TTC549 (cell line): Measurements from ENCODE around the gene HDAC1.

Source experiments
- FAIRE-seq: peaks from 2 replicates; lab custom pipeline; 2012; peaks lifted over from hg19 to GRCh38; lab: Jason Lieb, UNC

HDAC1 gene

DNA sequence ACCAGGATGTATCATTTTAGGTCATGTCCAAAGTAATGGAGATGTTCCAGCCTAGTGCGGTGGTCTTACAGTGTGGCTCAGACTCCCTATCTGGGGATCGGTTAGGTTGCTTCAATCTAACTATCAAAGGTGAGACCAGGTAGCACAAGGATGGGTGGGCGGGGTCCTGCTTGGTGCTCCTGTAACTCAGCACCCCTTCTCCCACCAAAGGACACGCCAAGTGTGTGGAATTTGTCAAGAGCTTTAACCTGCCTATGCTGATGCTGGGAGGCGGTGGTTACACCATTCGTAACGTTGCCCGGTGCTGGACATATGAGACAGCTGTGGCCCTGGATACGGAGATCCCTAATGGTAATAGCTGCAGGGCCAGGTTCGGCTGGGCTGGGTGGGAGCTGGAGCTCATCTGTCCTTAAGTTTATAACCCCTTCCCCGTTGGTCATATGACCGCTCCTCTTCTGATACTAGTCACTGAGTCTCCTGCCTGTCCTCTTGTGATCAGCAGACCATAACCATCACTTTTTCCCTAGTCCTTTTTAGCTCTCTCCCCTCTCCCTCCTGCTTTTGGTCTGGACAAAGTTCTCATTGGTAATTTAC lies 38.8 kb downstream of the HDAC1 start:
- no peak for FAIRE-seq

GRCh38 chr1:32331549-32331948 lies 39.7 kb downstream of the HDAC1 start:
- no peak for FAIRE-seq

GRCh38 chr1:32332290-32333079 lies 40.6 kb downstream of the HDAC1 start:
- FAIRE-seq, result no peak

DNA sequence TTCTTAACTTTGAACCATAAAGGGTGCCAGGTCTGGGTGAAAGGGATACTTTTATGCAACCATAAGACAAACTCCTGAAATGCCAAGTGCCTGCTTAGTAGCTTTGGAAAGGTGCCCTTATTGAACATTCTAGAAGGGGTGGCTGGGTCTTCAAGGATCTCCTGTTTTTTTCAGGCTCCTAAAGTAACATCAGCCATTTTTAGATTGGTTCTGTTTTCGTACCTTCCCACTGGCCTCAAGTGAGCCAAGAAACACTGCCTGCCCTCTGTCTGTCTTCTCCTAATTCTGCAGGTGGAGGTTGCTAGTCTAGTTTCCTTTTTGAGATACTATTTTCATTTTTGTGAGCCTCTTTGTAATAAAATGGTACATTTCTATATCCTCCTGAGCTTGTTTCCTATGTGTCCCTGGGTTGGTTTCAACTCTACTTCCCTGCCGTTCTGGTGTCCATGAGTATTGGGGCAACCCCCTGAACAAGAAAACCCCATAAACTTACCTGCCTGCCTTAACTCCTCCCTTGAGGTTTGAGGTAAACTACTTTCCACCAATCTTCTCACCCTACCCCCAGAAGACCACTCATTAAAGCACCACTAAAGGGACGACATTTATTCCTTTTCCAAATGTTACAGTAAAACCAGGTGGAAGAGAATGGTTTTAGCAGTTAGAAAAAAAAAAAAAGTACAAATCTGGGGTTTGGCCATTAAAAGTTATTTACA lies 41.5 kb downstream of the HDAC1 start:
- FAIRE-seq, result no peak

DNA sequence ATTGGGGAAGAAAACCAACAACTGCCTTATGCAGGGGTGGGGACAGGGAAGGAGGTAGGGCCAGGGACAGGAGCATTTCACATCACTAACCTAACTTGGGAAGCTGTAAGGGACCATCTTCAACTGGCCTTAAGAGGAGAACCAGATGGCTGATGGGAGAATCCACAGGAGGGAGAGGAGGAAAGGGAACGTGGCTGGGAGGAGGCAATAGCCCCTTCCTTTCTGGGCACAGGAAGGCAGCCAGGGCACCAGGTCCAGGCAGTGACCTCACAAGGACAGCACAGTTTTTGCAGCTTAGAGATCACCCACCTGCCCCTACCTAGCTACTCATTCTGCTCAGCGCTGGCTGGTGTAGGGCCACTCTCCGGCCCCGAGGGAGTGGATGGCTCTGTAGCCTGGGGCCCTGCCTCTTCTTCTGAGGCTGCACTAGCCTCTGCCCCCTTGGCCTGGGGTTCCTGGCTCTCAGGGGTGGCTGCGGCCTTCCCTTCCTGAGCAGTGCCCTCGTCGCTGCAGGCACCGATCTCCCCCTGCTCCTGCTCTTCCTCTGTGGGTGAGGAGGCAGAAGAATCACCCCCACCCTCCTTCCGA lies 42.5 kb downstream of the HDAC1 start:
- no peak for FAIRE-seq

GRCh38 chr1:32334864-32335534 lies 43.1 kb downstream of the HDAC1 start:
- FAIRE-seq, result no peak

DNA sequence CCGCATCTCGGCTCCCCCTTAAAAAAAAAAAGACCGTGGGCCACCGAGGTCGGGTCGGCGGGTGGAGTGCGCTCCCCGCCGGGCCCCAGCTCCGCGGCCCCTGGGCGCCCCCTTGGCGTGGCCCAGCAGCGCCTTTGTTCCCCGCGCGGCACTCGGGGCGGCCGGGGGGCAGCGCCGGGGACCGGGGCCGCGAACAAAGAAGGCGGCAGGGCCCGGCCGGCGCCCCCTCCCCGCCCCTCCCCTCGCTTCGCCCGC lies 43.6 kb downstream of the HDAC1 start:
- FAIRE-seq, result no peak

DNA sequence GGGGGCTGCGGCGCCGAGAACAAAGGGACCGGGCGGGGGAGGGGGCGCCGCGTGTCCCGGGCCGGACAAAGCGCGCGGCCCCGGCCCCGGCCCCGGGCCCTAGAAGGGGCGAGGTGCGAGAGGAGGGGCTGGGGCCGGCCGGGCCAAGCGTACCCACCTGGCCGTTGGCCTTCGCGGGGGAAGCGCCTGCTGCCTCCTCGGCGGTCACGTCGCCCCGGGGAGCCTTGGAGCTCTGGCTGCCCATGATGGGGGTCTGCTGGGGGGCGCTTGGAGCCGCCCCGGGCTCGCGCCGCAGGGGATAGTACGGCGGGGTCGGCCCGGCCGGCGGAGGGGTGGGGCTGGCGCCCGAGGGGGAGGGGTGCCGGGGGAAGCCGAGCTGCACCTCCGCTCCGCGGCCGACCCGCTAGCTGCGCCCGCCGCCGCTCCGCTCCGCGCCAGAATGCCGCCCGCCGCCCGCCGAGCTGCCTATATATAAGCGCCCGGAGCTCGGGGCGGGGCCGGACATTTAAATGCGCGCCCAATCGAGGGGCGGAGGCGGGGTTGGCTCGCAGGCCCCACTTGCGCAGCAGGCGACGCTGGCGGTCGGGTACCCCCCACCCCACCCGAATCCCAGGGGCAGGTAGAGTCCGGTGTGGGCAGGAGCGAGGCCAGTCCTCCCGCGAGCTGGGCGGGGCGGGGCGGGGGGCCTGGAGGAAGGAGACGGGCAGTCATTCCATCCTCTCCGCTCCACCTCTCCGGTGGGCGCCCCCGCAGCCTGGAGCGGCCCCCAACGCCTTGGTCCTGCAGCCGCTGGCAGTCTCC lies 44.1 kb downstream of the HDAC1 start, which contains the start of gene MARCKSL1:
Gene MARCKSL1 (minus strand): TSS at position 444 of the 801 bp plus-strand sequence. CDS start 200 bp downstream, at position 244.
- no peak for FAIRE-seq

- FAIRE-seq, result no peak
Observed at GRCh38 chr1:32336591-32336932, 44.7 kb downstream of the HDAC1 start.

DNA sequence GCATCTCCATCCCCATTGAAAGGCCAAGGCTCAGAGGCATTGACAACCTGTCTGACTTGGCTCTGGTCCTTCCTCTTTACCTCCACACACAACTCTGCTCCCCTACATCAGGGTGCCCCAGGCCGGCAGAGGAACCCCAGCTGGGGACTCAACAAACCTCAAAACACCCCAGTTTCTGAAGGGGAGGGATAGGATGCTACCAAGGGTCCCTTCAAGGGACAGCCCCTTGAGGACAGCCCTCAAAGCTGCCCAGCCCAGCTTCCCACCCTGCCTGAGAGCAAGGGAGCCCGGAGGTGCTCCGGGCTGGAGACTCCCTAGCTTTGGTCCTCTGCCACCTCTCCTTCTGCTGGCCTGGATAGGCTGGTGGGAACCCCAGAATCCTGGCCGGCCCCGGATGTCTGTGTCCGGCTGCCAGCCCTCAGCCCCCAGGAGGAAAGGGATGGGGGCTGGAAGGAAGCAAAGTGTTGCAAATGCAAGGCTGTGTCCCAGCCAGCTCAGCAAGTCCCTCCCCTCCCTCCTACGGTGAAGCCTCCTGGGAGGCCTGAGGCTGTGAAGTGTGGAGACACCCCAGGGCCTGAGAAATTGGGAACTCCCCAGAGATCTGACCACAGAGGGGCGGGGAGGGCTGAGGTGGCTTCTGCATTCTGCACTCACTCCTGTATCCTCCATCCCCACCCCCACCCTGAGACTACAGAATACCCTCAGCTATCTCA lies 45.2 kb downstream of the HDAC1 start:
- no peak for FAIRE-seq

- no peak for FAIRE-seq
Observed at GRCh38 chr1:32337855-32338636, 46.2 kb downstream of the HDAC1 start.

DNA sequence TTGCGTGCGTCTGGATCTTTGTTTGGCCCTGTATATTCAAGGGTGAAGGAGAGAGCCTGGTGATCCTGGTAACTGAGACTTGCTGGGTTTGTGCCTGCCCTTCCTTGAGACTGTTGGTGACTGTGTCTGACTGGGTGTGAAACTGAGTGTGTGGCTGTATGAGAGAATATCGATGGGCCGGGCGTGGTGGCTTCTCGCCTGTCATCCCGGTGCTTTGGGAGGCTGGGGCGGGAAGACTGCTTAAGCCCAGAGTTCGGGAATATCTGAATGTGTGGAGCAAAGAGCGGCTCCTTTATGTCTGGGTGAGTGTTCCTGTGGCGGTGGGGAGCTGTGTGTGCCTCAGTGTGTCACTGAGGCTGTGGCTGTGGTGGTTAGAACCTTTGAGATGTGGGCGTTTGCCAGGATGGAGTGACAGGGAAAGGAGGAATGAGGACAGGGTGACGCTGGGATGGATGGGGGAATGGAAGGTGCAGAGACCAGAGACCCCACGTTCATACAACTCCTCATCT lies 46.8 kb downstream of the HDAC1 start:
- no peak for FAIRE-seq

DNA sequence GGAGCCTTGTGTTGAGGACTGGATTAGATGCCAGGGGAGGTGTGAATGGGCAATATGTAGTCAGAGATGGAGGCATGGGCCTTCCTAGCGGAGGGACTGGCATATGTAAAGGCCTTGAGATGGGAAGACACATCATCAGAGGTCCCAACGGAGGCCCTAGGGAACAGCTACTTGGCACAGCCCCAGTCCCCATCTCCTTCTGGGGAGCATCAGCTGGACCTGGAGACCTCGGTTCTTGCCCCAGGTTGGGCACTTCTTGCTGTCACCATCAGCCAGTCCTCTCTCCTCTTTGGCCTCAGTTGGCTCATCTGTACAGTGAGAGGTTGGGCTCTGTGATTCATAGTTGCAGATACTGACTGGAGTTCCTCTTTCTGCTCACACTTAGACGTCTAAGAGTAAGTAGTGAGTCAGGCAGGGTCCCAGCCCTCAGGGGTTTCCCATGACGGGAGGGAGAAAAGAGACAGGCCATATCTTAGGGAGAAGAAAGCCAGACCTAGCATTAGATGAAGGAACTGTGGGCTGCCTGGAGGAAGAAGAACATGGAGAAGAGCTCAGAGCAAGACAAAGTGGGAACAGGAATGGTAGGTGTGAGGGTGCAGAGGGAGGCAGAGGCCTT lies 47.6 kb downstream of the HDAC1 start:
- FAIRE-seq, result no peak

- no peak for FAIRE-seq
Observed at GRCh38 chr1:32341186-32341757, 49.4 kb downstream of the HDAC1 start.

DNA sequence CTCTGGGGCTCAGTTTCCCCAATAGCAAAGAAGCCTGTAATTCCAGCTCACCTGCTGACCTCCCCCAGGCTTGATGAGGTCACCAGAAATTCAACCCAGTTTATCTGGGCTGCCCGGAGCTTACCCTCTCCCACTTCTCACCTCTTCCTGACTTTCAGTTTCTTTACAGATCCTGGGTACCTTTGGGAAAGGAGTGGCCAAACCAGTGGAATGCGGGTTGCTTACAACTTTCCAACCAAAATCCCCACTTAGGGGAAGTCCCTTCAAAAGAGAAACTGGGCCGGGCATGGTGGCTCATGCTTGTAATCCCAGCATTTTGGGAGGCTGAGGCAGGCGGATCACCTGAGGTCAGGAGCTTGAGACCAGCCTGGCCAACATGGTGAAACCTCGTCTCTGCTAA lies 50.1 kb downstream of the HDAC1 start:
- FAIRE-seq, result no peak

DNA sequence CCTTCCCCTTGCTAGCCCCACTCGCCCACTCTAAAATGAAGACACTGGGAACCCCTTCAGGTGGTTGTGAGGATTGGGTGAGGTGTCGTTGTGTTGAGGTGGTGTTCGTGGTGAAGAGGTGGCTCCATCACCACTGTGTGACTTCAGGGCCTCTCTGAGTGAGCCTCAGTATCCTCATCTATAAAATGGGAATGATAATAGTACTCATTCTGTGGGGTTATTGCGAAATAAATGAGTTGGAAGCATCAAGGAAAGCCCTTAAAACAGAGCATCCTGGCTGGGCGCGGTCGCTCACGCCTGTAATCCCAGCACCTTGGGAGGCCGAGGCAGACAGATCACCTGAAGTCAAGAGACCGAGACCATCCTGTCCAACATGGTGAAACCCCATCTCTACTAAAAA lies 50.8 kb downstream of the HDAC1 start:
- FAIRE-seq, result no peak

DNA sequence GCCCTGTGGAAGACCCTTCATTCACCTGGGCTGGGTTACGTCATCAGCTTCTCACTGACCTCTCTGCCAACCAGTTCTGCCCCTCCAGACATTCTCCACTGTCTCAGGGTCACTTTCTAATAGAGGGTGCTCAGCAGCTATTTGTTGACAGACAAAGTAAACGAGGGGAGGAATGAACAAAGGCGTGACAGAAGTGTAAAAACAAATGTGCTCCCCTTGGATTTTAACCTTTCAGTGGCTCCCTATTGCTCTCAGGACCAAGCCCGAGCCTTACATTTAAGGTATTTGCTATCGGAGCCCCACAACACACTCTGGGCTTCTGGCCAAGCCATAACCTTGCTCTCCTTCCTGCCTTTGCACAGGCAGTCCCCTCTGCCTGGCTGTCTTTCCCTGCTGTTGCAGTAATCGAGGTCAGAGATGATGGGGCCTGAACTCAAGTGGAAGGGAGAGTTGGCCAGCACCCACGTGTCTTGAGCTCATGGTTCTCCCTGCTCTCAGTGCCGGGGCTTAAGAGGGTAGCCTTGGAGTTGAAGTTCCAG lies 53.5 kb downstream of the HDAC1 start:
- FAIRE-seq, result no peak

GRCh38 chr1:32346532-32347157 lies 54.8 kb downstream of the HDAC1 start:
- no peak for FAIRE-seq
